LNCAP (cell line): ENCODE data around the gene RETSAT.

Experiments
- CTCF ChIP-seq: fragments of 450-650 bp; IDR thresholded peaks from 2 replicates; pipeline ENCODE4 v1.5.1; 2017; ENCODE audit warnings: mild to moderate bottlenecking

The RETSAT gene

GRCh38 chr2:85388878-85389538 lies 34.7 kb upstream of the RETSAT start:
- no peak for TF ChIP-seq CTCF

DNA sequence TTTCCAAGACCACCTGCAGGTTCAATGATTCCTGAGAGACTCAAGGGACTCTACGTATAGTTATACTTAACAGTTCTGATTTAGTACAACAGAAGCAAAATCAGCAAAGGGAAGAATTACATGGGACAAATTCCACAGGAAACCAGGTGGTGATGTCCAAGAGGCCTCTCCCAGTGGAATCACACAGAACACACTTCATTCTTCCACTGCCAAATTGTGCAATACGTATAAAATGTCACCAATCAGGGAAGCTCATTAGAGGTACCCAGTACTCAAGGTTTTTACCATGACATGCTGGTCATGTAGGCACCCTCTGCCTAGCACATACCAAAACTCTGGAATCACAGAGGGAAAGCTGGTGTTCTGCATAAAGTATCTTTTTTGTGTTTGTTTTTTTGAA lies 33.4 kb upstream of the RETSAT start:
- TF ChIP-seq CTCF: no peak

DNA sequence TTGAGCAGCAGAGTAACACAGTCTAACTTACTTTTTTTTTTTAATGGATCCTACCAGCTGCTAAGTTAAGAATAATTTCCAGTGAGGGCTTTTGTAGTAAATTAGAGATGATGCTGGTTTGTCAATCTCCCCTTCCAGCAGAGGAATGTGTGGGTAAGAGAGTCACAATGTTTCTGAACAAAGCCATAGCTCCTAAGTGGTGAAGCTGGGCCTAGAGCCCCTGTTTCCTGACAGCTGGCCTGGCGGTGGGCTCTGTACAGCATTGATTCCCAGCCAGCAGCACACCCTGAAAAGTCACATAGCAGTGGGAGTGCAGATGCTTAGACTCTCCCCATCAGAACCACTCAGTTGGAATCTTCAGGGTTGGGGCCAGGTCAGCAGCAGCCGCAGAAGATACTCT lies 31.4 kb upstream of the RETSAT start:
- no peak for TF ChIP-seq CTCF

DNA sequence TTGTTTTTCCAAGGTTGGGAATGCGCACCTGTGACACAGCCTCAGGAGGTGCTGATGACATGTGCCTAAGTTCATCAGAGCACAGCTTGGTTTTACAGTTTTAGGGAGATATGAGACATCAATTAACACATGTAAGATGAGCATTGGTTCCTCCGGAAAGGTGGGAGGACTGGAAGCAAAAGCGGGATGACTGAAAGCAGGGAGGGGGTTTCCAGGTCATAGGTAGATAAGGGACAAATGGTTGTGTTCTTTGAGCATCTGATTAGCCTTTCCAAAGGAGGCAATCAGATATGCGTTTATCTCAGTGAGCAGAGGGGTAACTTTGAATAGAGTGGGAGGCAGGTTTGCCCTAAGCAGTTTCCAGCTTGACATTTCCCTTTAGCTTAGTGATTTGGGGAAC lies 29.5 kb upstream of the RETSAT start:
- TF ChIP-seq CTCF: no peak

- no peak for TF ChIP-seq CTCF
Observed at GRCh38 chr2:85380048-85380447, 25.7 kb upstream of the RETSAT start.

GRCh38 chr2:85378257-85378656 lies 23.9 kb upstream of the RETSAT start:
- no peak for TF ChIP-seq CTCF

DNA sequence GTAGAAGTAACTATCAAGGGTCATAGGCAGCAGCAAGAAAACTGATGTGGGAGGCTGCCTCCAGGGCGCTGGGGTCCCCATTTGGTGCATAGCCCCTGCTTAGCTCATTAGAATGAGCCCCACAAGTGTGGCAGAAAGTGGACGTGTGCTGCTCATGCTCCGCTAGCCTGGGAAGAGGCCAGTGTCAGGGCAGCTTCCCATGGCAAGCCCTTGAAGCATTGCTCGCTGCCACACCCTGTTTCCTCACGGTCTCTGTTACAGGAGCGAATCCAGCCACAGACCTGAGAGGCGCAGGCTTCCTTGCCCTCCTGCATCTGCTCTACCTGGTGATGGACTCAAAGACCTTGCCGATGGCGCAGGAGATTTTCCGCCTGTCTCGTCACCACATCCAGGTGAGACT lies 22.8 kb upstream of the RETSAT start:
- TF ChIP-seq CTCF: no peak
